Dermis microvascular lymphatic vessel endothelial cell (primary cell): ENCODE results near the gene STYXL2. TPM values are rescaled to one million over a fixed set of nuclear protein-coding genes. Genes with fewer than 3 reads are reported as not detected.

ENCODE experiments used
- DNase-seq, 2 donors: peaks; one replicate each; pipeline versions ENCODE4 v3.0.0 to v3.0.0-alpha.2; 2010; ENCODE audit warnings: low read depth in 2 of 2
- total RNA-seq: library from RNA; depleted of rRNA; stranded (reverse); fragments of >200 nt; gene quantifications from 2 replicates; pipeline ENCODE4 v1.2.1, GENCODE V29; 2014

The STYXL2 gene
- total RNA-seq, 1 donor from 2014 or later = not detected

- DNase-seq = no peak
Measured at GRCh38 chr1:167107456-167107855, 13.6 kb downstream of the STYXL2 start.

- no peak for DNase-seq
Measured at GRCh38 chr1:167109125-167109524, 15.2 kb downstream of the STYXL2 start.

- no peak for DNase-seq
Measured at GRCh38 chr1:167110586-167110985, 16.7 kb downstream of the STYXL2 start.

- no peak for DNase-seq
Measured at GRCh38 chr1:167111868-167112709, 18.2 kb downstream of the STYXL2 start.

- no peak for DNase-seq
Measured at GRCh38 chr1:167114725-167115124, 20.9 kb downstream of the STYXL2 start.

GRCh38 chr1:167115655-167116054 lies 21.8 kb downstream of the STYXL2 start:
- no peak for DNase-seq

GRCh38 chr1:167116174-167116573 lies 22.3 kb downstream of the STYXL2 start:
- no peak for DNase-seq

GRCh38 chr1:167117225-167117624 lies 23.4 kb downstream of the STYXL2 start:
- no peak for DNase-seq

- DNase-seq = no peak
Measured at GRCh38 chr1:167118188-167118587, 24.3 kb downstream of the STYXL2 start.

GRCh38 chr1:167119696-167120095 lies 25.8 kb downstream of the STYXL2 start:
- no peak for DNase-seq

GRCh38 chr1:167120899-167121298 lies 27.0 kb downstream of the STYXL2 start:
- no peak for DNase-seq

GRCh38 chr1:167121375-167122120 lies 27.7 kb downstream of the STYXL2 start:
- DNase-seq = no peak

- DNase-seq = no peak
Measured at GRCh38 chr1:167122121-167122480, 28.2 kb downstream of the STYXL2 start.

GRCh38 chr1:167122568-167122967 lies 28.7 kb downstream of the STYXL2 start:
- DNase-seq = no peak

GRCh38 chr1:167126317-167126716 lies 32.4 kb downstream of the STYXL2 start:
- no peak for DNase-seq

GRCh38 chr1:167126811-167127210 lies 32.9 kb downstream of the STYXL2 start:
- no peak for DNase-seq

- DNase-seq = no peak
Measured at GRCh38 chr1:167127236-167127635, 33.4 kb downstream of the STYXL2 start.

- no peak for DNase-seq
Measured at GRCh38 chr1:167127661-167128060, 33.8 kb downstream of the STYXL2 start.

- no peak for DNase-seq
Measured at GRCh38 chr1:167128261-167129227, 34.7 kb downstream of the STYXL2 start.

- no peak for DNase-seq
Measured at GRCh38 chr1:167130829-167131510, 37.1 kb downstream of the STYXL2 start.
